ENCODE measurements around the gene TMEM50A. TPM values are rescaled to one million over a fixed set of nuclear protein-coding genes. Genes with fewer than 3 reads are reported as not detected.

TMEM50A gene
- total and polyA plus RNA-seq, 9 of the 15 experiments (the other 6 are each of a cell fraction or from before 2014, with no cell fraction given): 43.7 to 195 (median 137) TPM

DNA sequence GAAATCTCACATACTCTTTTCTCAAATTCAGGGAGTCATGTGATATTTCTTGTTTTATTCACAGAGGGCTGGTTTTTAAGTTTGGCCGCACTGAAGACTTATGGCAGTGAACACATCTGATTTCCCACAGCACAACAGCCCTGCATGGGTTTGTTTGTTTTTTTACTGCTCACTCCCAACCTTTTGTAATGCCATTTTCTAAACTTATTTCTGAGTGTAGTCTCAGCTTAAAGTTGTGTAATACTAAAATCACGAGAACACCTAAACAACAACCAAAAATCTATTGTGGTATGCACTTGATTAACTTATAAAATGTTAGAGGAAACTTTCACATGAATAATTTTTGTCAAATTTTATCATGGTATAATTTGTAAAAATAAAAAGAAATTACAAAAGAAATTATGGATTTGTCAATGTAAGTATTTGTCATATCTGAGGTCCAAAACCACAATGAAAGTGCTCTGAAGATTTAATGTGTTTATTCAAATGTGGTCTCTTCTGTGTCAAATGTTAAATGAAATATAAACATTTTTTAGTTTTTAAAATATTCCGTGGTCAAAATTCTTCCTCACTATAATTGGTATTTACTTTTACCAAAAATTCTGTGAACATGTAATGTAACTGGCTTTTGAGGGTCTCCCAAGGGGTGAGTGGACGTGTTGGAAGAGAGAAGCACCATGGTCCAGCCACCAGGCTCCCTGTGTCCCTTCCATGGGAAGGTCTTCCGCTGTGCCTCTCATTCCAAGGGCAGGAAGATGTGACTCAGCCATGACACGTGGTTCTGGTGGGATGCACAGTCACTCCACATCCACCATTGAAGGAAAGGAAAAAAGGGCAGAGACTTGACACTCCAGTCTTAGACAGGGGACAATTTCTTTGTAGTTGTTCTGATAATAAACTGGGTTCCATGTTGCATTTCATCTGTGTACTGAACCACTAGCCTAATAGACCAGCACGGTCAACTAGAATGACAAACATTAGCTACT lies 22.8 kb downstream of the TMEM50A start:
- 69% methylated on average over 7 of the region's 7 CpGs for WGBS (ENCODE audit: insufficient coverage, low coverage, missing lambda C conversion rate)
- FAIRE-seq (peak; percentile 67), ATAC-seq (peak; percentile 71), DNase-seq (ENCODE audit: extremely low read depth in 1 of 4, low spot score in 3 of 4) (peak; percentile 39 to 60 (median 48))
- Histone ChIP-seq H3K9me3 (replicated peaks; ENCODE audit: control insufficient read depth, insufficient read depth, low read depth, low read length) (no peaks in the 10 kb centered on the region), H4K20me1 (replicated peaks; ENCODE audit: control insufficient read depth, insufficient read depth, low read length) (no peaks in the 10 kb centered on the region), H3K9ac (ENCODE audit: insufficient read depth in 1 of 2, low read depth in 2 of 2, low read length in 2 of 2) (no peak overlapping the region), H3K4me1 (replicated peaks in 1 of 2; ENCODE audit: control insufficient read depth in 2 of 2, insufficient read depth in 2 of 2, low read length in 2 of 2) (peaks cover 4 to 17% of the 10 kb centered on the region in 2 experiments; a peak in 4 of 5 replicates), H3K27me3 (ENCODE audit: control insufficient read depth in 2 of 2, insufficient read depth in 2 of 2, low read length in 2 of 2) (no peaks in the 10 kb centered on the region), H3K4me2 (ENCODE audit: insufficient read depth, low read length) (0 out of 2 replicates have a peak overlapping the region, but pooled peaks have one; percentile 3), H3K79me2 (ENCODE audit: control insufficient read depth, insufficient read depth, low read length) (no peaks in the 10 kb centered on the region), H3K4me3 (no peak overlapping the region), H3K36me3 (ENCODE audit: control insufficient read depth, insufficient read depth, low read length) (peaks cover 50% of the 10 kb centered on the region), H2AFZ (ENCODE audit: low read depth, low read length) (no peak overlapping the region), H3K9me1 (ENCODE audit: control insufficient read depth, insufficient read depth, low read length) (peaks cover 3% of the 10 kb centered on the region), H3K27ac (ENCODE audit: extremely low read depth, low read depth, low read length) (peak overlapping the region; percentile 56; the same call in 2 of the 3 replicates)
- POLR2A ChIA-PET: no interaction called here
- BruUV-seq (replicated peaks): TSS peak; percentile 36
- in situ Hi-C loops (cut with MboI) (no loop called here), intact Hi-C loops (cut with micrococcal nuclease) (no loop called here)
- CTCF ChIA-PET (ENCODE audit: low intra/inter-chr PET ratio): no interaction called here
- no peak for TF ChIP-seq ZKSCAN8 (CRISPR knock-in tag; IDR thresholded peaks at IDR 0.05)
- TF ChIP-seq, protein P1, sequence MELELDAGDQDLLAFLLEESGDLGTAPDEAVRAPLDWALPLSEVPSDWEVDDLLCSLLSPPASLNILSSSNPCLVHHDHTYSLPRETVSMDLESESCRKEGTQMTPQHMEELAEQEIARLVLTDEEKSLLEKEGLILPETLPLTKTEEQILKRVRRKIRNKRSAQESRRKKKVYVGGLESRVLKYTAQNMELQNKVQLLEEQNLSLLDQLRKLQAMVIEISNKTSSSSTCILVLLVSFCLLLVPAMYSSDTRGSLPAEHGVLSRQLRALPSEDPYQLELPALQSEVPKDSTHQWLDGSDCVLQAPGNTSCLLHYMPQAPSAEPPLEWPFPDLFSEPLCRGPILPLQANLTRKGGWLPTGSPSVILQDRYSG (tag; conservative IDR thresholded peaks at IDR 0.05; ENCODE audit: low read depth): no peak
- no peak for TF ChIP-seq BHLHE40 (IDR thresholded peaks at IDR 0.05; ENCODE audit: low read length)
- no peak for TF ChIP-seq TAF15 (IDR thresholded peaks at IDR 0.05; ENCODE audit: low read depth, low read length)
- TF ChIP-seq RBM34 (IDR thresholded peaks at IDR 0.05; ENCODE audit: borderline replicate concordance, insufficient read depth, low read length): no peak
- TF ChIP-seq ATF7 (IDR thresholded peaks at IDR 0.05): no peak
- TF ChIP-seq, protein P2, sequence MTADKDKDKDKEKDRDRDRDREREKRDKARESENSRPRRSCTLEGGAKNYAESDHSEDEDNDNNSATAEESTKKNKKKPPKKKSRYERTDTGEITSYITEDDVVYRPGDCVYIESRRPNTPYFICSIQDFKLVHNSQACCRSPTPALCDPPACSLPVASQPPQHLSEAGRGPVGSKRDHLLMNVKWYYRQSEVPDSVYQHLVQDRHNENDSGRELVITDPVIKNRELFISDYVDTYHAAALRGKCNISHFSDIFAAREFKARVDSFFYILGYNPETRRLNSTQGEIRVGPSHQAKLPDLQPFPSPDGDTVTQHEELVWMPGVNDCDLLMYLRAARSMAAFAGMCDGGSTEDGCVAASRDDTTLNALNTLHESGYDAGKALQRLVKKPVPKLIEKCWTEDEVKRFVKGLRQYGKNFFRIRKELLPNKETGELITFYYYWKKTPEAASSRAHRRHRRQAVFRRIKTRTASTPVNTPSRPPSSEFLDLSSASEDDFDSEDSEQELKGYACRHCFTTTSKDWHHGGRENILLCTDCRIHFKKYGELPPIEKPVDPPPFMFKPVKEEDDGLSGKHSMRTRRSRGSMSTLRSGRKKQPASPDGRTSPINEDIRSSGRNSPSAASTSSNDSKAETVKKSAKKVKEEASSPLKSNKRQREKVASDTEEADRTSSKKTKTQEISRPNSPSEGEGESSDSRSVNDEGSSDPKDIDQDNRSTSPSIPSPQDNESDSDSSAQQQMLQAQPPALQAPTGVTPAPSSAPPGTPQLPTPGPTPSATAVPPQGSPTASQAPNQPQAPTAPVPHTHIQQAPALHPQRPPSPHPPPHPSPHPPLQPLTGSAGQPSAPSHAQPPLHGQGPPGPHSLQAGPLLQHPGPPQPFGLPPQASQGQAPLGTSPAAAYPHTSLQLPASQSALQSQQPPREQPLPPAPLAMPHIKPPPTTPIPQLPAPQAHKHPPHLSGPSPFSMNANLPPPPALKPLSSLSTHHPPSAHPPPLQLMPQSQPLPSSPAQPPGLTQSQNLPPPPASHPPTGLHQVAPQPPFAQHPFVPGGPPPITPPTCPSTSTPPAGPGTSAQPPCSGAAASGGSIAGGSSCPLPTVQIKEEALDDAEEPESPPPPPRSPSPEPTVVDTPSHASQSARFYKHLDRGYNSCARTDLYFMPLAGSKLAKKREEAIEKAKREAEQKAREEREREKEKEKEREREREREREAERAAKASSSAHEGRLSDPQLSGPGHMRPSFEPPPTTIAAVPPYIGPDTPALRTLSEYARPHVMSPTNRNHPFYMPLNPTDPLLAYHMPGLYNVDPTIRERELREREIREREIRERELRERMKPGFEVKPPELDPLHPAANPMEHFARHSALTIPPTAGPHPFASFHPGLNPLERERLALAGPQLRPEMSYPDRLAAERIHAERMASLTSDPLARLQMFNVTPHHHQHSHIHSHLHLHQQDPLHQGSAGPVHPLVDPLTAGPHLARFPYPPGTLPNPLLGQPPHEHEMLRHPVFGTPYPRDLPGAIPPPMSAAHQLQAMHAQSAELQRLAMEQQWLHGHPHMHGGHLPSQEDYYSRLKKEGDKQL (CRISPR knock-in tag; IDR thresholded peaks at IDR 0.05; ENCODE audit: borderline replicate concordance): no peak
- TF ChIP-seq ZNF589 (CRISPR knock-in tag; IDR thresholded peaks at IDR 0.05; ENCODE audit: low read depth): no peak
- peak; percentile 55 for TF ChIP-seq MAFG (tag; conservative IDR thresholded peaks at IDR 0.05)
- TF ChIP-seq, protein P3, sequence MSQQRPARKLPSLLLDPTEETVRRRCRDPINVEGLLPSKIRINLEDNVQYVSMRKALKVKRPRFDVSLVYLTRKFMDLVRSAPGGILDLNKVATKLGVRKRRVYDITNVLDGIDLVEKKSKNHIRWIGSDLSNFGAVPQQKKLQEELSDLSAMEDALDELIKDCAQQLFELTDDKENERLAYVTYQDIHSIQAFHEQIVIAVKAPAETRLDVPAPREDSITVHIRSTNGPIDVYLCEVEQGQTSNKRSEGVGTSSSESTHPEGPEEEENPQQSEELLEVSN (IDR thresholded peaks at IDR 0.05; ENCODE audit: borderline replicate concordance in 1 of 2, extremely low read depth in 1 of 2, insufficient read depth in 1 of 2, insufficient read length in 1 of 2, low read depth in 1 of 2, low read length in 1 of 2, poor library complexity in 1 of 2, severe bottlenecking in 1 of 2): peak in 1 of 2 experiments; percentile 36
- no peak for TF ChIP-seq PHB (CRISPR knock-in tag; IDR thresholded peaks at IDR 0.05)
- no peak for TF ChIP-seq ZNF12 (CRISPR knock-in tag; IDR thresholded peaks at IDR 0.05)
- TF ChIP-seq CTBP1 (IDR thresholded peaks at IDR 0.05; ENCODE audit: borderline replicate concordance): peak; percentile 36; the same call in 1 of the 2 replicates
